Trophoblast cell (in vitro differentiated cells and primary cell): ENCODE measurements around the gene CNTRL.
A peak's percentile ranks its signal among the peaks of the same experiment; 100 is the strongest.

Experiments
- DNase-seq, 2 donors: peaks; one replicate each; pipeline ENCODE4 v3.0.0-alpha.2; 2016
- H2AFZ ChIP-seq: 2 replicates; pipeline ENCODE4 v1.6.1; 2013; ENCODE audit warnings: low read length, moderate library complexity, mild to moderate bottlenecking; ENCODE audit not compliant: insufficient read depth, poor library complexity
- H2AK5ac ChIP-seq: 2 replicates; pipeline ENCODE4 v1.6.1; 2013; ENCODE audit warnings: mild to moderate bottlenecking, low read length
- H2BK120ac ChIP-seq: 2 replicates; pipeline ENCODE4 v1.6.1; 2013; ENCODE audit warnings: low read length, mild to moderate bottlenecking, moderate library complexity; ENCODE audit not compliant: insufficient read depth, poor library complexity
- H2BK12ac ChIP-seq: 2 replicates; pipeline ENCODE4 v1.6.1; 2013; ENCODE audit warnings: mild to moderate bottlenecking, low read length, moderate library complexity
- H2BK5ac ChIP-seq: 2 replicates; pipeline ENCODE4 v1.6.1; 2013; ENCODE audit warnings: low read length, low read depth, moderate library complexity, mild to moderate bottlenecking; ENCODE audit not compliant: poor library complexity
- H3K14ac ChIP-seq: 2 replicates; pipeline ENCODE4 v1.6.1; 2013; ENCODE audit warnings: mild to moderate bottlenecking, low read length
- H3K18ac ChIP-seq: 2 replicates; pipeline ENCODE4 v1.6.1; 2013; ENCODE audit warnings: mild to moderate bottlenecking, low read length
- H3K23ac ChIP-seq: 2 replicates; pipeline ENCODE4 v1.6.1; 2013; ENCODE audit warnings: low read length
- H3K27ac ChIP-seq: 2 replicates; pipeline ENCODE4 v1.5.1; 2013; ENCODE audit warnings: low read depth, mild to moderate bottlenecking, inconsistent platforms, low read length, moderate library complexity
- H3K27me3 ChIP-seq: 2 replicates; pipeline ENCODE4 v1.6.1; 2013; ENCODE audit warnings: inconsistent platforms, mild to moderate bottlenecking, low read length, moderate library complexity; ENCODE audit not compliant: insufficient read depth
- H3K36me3 ChIP-seq, 2 experiments: 1 replicate in 1 of 2; 2 replicates in 1 of 2; pipeline ENCODE4 v1.6.1; 2013; ENCODE audit warnings: low read length in 2 of 2, mild to moderate bottlenecking in 2 of 2, moderate library complexity in 1 of 2; ENCODE audit not compliant: insufficient read depth in 2 of 2, control insufficient read depth in 1 of 2
- H3K4ac ChIP-seq: 2 replicates; pipeline ENCODE4 v1.6.1; 2013; ENCODE audit warnings: low read depth, mild to moderate bottlenecking, low read length, moderate library complexity
- H3K4me1 ChIP-seq, 2 experiments: 1 replicate in 1 of 2; 2 replicates in 1 of 2; pipeline ENCODE4 v1.6.1; 2013; ENCODE audit warnings: low read length in 2 of 2, mild to moderate bottlenecking in 2 of 2, moderate library complexity in 1 of 2; ENCODE audit not compliant: insufficient read depth in 2 of 2, control insufficient read depth in 1 of 2
- H3K4me2 ChIP-seq: 2 replicates; pipeline ENCODE4 v1.6.1; 2013; ENCODE audit warnings: inconsistent platforms, mild to moderate bottlenecking, low read length, moderate library complexity
- H3K4me3 ChIP-seq: 2 replicates; pipeline ENCODE4 v1.5.1; 2013; ENCODE audit warnings: mild to moderate bottlenecking, low read depth, low read length, inconsistent platforms
- H3K79me1 ChIP-seq: one replicate; pipeline ENCODE4 v1.6.1; 2013; ENCODE audit warnings: low read length
- H3K79me2 ChIP-seq: 2 replicates; pipeline ENCODE4 v1.6.1; 2013; ENCODE audit warnings: low read length, mild to moderate bottlenecking; ENCODE audit not compliant: control insufficient read depth, insufficient read depth, poor library complexity
- H3K9ac ChIP-seq: 2 replicates; pipeline ENCODE4 v1.6.1; 2013; ENCODE audit warnings: mild to moderate bottlenecking, low read length
- H3K9me3 ChIP-seq: 2 replicates; pipeline ENCODE4 v1.6.1; 2013; ENCODE audit warnings: low read depth, mild to moderate bottlenecking, control low read depth, inconsistent platforms, low read length; ENCODE audit not compliant: insufficient read depth
- H4K12ac ChIP-seq: 2 replicates; pipeline ENCODE4 v1.6.1; 2013; ENCODE audit warnings: low read depth, mild to moderate bottlenecking, low read length, moderate library complexity
- H4K8ac ChIP-seq: 2 replicates; pipeline ENCODE4 v1.6.1; 2013; ENCODE audit warnings: low read depth, mild to moderate bottlenecking, low read length, moderate library complexity
- H4K91ac ChIP-seq: one replicate; pipeline ENCODE4 v1.6.1; 2013; ENCODE audit warnings: low read depth, mild to moderate bottlenecking, low read length, moderate library complexity
- WGBS: extraction: QIAGEN DNeasy Blood & Tissue Kit; methylation state at CpG from one replicate; pipeline ENCODE4 v1.1.7; 2013; ENCODE audit warnings: missing lambda C conversion rate; ENCODE audit not compliant: insufficient read length, insufficient coverage; ENCODE audit errors: extremely low coverage; 5-methylcytosine and 5-hydroxymethylcytosine counted together

CNTRL gene

GRCh38 chr9:121182101-121182836 is 107.5 kb downstream of the CNTRL start:
- Histone ChIP-seq H2AK5ac (no peak overlapping the region), H2BK5ac (no peak overlapping the region), H4K12ac (no peak overlapping the region), H3K18ac (no peak overlapping the region), H4K91ac (no peak overlapping the region), H3K23ac (no peak overlapping the region), H3K9ac (no peak overlapping the region), H2BK120ac (no peak overlapping the region), H3K36me3 (peaks cover 4 to 13% of the 10 kb centered on the region in 2 experiments), H3K4me1 (peaks cover 0 to 8% of the 10 kb centered on the region in 2 experiments), H3K79me2 (peaks cover 2% of the 10 kb centered on the region), H2BK12ac (no peak overlapping the region), H3K4me3 (no peak overlapping the region), H3K14ac (no peak overlapping the region), H2AFZ (no peak overlapping the region), H3K4me2 (no peak overlapping the region), H3K27me3 (no peaks in the 10 kb centered on the region), H3K27ac (no peak overlapping the region), H3K4ac (no peak overlapping the region), H3K79me1 (no peaks in the 10 kb centered on the region), H3K9me3 (no peaks in the 10 kb centered on the region), H4K8ac (no peak overlapping the region)
- DNase-seq, result no peak
- WGBS, result no CpG with 5 or more reads among the region's 3 CpGs

- Histone ChIP-seq H4K91ac (no peak overlapping the region), H3K79me2 (peaks cover 2% of the 10 kb centered on the region), H2BK5ac (no peak overlapping the region), H2AK5ac (no peak overlapping the region), H3K18ac (no peak overlapping the region), H3K23ac (no peak overlapping the region), H3K4me3 (no peak overlapping the region), H3K9ac (no peak overlapping the region), H4K8ac (no peak overlapping the region), H2BK120ac (no peak overlapping the region), H2BK12ac (no peak overlapping the region), H3K4me2 (no peak overlapping the region), H3K14ac (no peak overlapping the region), H2AFZ (no peak overlapping the region), H3K79me1 (no peaks in the 10 kb centered on the region), H3K4me1 (peaks cover 0 to 8% of the 10 kb centered on the region in 2 experiments), H3K27me3 (no peaks in the 10 kb centered on the region), H4K12ac (no peak overlapping the region), H3K9me3 (no peaks in the 10 kb centered on the region), H3K27ac (no peak overlapping the region), H3K4ac (no peak overlapping the region), H3K36me3 (peaks cover 4 to 13% of the 10 kb centered on the region in 2 experiments)
- DNase-seq, result no peak
These were observed 108.2 kb downstream of the CNTRL start for GRCh38 chr9:121182989-121183388.

- WGBS, result no CpG with 5 or more reads among the region's 3 CpGs
These were observed 109.1 kb downstream of the CNTRL start for GRCh38 chr9:121183666-121184423.

GRCh38 chr9:121184463-121184862 is 109.7 kb downstream of the CNTRL start:
- Histone ChIP-seq H3K18ac (no peak overlapping the region), H4K8ac (no peak overlapping the region), H3K4ac (no peak overlapping the region), H2AK5ac (no peak overlapping the region), H3K79me1 (no peaks in the 10 kb centered on the region), H2BK5ac (no peak overlapping the region), H2AFZ (no peak overlapping the region), H3K36me3 (peaks cover 4 to 10% of the 10 kb centered on the region in 2 experiments), H3K79me2 (peaks cover 2% of the 10 kb centered on the region), H4K12ac (no peak overlapping the region), H2BK120ac (no peak overlapping the region), H3K9ac (no peak overlapping the region), H3K9me3 (no peaks in the 10 kb centered on the region), H3K27ac (no peak overlapping the region), H3K23ac (no peak overlapping the region), H3K27me3 (no peaks in the 10 kb centered on the region), H4K91ac (no peak overlapping the region), H3K4me1 (peaks cover 0 to 8% of the 10 kb centered on the region in 2 experiments), H2BK12ac (no peak overlapping the region), H3K14ac (no peak overlapping the region), H3K4me2 (no peak overlapping the region), H3K4me3 (no peak overlapping the region)
- DNase-seq, result no peak

More at GRCh38 chr9:121183666-121184423, 109.1 kb downstream of the CNTRL start:
- Histone ChIP-seq H2BK120ac (no peak overlapping the region), H2AFZ (no peak overlapping the region), H3K36me3 (peaks cover 4 to 11% of the 10 kb centered on the region in 2 experiments), H3K27me3 (no peaks in the 10 kb centered on the region), H3K4me1 (peaks cover 0 to 8% of the 10 kb centered on the region in 2 experiments), H3K79me1 (no peaks in the 10 kb centered on the region), H2AK5ac (no peak overlapping the region), H4K91ac (no peak overlapping the region), H3K9ac (no peak overlapping the region), H4K8ac (no peak overlapping the region), H2BK12ac (no peak overlapping the region), H4K12ac (no peak overlapping the region), H3K9me3 (no peaks in the 10 kb centered on the region), H3K79me2 (peaks cover 2% of the 10 kb centered on the region), H3K18ac (no peak overlapping the region), H3K14ac (no peak overlapping the region), H3K4me3 (no peak overlapping the region), H2BK5ac (no peak overlapping the region), H3K23ac (no peak overlapping the region), H3K4ac (no peak overlapping the region), H3K4me2 (no peak overlapping the region), H3K27ac (peak overlapping the region; percentile 37)
- DNase-seq, result peak; percentile 55 to 83
